H9 (cell line): Measurements from ENCODE around the gene RPS6KA4. TPM values are rescaled to one million over a fixed set of nuclear protein-coding genes. Genes with fewer than 3 reads are reported as not detected.

ENCODE experiments used
- DNase-seq: peaks from one replicate; pipeline ENCODE4 v3.0.0-alpha.2; 2017
- H2AFZ ChIP-seq: one replicate; pipeline ENCODE4 v1.6.1; 2013; ENCODE audit warnings: mild to moderate bottlenecking, low read length, control low read depth, moderate library complexity
- H2AK5ac ChIP-seq: 2 replicates; pipeline ENCODE4 v1.6.1; 2013; ENCODE audit warnings: low read length, control low read depth, mixed read lengths; ENCODE audit not compliant: insufficient read length
- H2BK120ac ChIP-seq: one replicate; pipeline ENCODE4 v1.6.1; 2013; ENCODE audit warnings: low read depth, mild to moderate bottlenecking, low read length, control low read depth, inconsistent platforms; ENCODE audit not compliant: poor library complexity, severe bottlenecking
- H2BK12ac ChIP-seq: 2 replicates; pipeline ENCODE4 v1.6.1; 2013; ENCODE audit warnings: low read length, control low read depth, mixed read lengths, low read depth; ENCODE audit not compliant: insufficient read length
- H2BK15ac ChIP-seq: 2 replicates; pipeline ENCODE4 v1.6.1; 2013; ENCODE audit warnings: low read depth, low read length, control low read depth
- H2BK20ac ChIP-seq: one replicate; pipeline ENCODE4 v1.6.1; 2013; ENCODE audit warnings: low read depth, mild to moderate bottlenecking, low read length, control low read depth, inconsistent platforms; ENCODE audit not compliant: poor library complexity, severe bottlenecking
- H2BK5ac ChIP-seq: 2 replicates; pipeline ENCODE4 v1.6.1; 2013; ENCODE audit warnings: low read length, control low read depth, mixed read lengths; ENCODE audit not compliant: insufficient read length
- H3K14ac ChIP-seq: 2 replicates; pipeline ENCODE4 v1.6.1; 2013; ENCODE audit warnings: low read length, control low read depth; ENCODE audit not compliant: insufficient read depth
- H3K18ac ChIP-seq: 2 replicates; pipeline ENCODE4 v1.6.1; 2013; ENCODE audit warnings: low read depth, mild to moderate bottlenecking, mixed read lengths, low read length, control low read depth; ENCODE audit not compliant: insufficient read length
- H3K23ac ChIP-seq: 2 replicates; pipeline ENCODE4 v1.6.1; 2013; ENCODE audit warnings: low read length, control low read depth, mixed read lengths, low read depth; ENCODE audit not compliant: insufficient read length
- H3K23me2 ChIP-seq: 2 replicates; pipeline ENCODE4 v1.6.1; 2013; ENCODE audit warnings: low read depth, mild to moderate bottlenecking, mixed read lengths, low read length, control low read depth; ENCODE audit not compliant: insufficient read length, poor library complexity, severe bottlenecking
- H3K27ac ChIP-seq: 2 replicates; pipeline ENCODE4 v1.5.1; 2013; ENCODE audit warnings: low read length, control low read depth, mixed read lengths, low read depth; ENCODE audit not compliant: insufficient read length
- H3K27me3 ChIP-seq: 2 replicates; pipeline ENCODE4 v1.6.1; 2013; ENCODE audit warnings: low read length, control low read depth, inconsistent platforms; ENCODE audit not compliant: insufficient read depth
- H3K4ac ChIP-seq: 2 replicates; pipeline ENCODE4 v1.6.1; 2013; ENCODE audit warnings: low read depth, mild to moderate bottlenecking, control low read depth, inconsistent platforms, low read length, moderate library complexity
- H3K4me1 ChIP-seq: 2 replicates; pipeline ENCODE4 v1.6.1; 2013; ENCODE audit warnings: low read length, control low read depth, inconsistent platforms; ENCODE audit not compliant: insufficient read depth
- H3K4me2 ChIP-seq: 2 replicates; pipeline ENCODE4 v1.6.1; 2013; ENCODE audit warnings: low read length, control low read depth, mixed read lengths; ENCODE audit not compliant: insufficient read length, insufficient read depth
- H3K56ac ChIP-seq: 2 replicates; pipeline ENCODE4 v1.6.1; 2013; ENCODE audit warnings: low read depth, mild to moderate bottlenecking, mixed read lengths, low read length, control low read depth; ENCODE audit not compliant: insufficient read length
- H3K79me1 ChIP-seq: 2 replicates; pipeline ENCODE4 v1.6.1; 2013; ENCODE audit warnings: low read depth, mild to moderate bottlenecking, moderate library complexity, low read length, control low read depth, inconsistent platforms; ENCODE audit not compliant: insufficient read depth, poor library complexity, severe bottlenecking
- H3K79me2 ChIP-seq: 2 replicates; pipeline ENCODE4 v1.6.1; 2013; ENCODE audit warnings: low read length, control low read depth, inconsistent platforms; ENCODE audit not compliant: insufficient read depth
- H3K9ac ChIP-seq: 2 replicates; pipeline ENCODE4 v1.6.1; 2013; ENCODE audit warnings: low read length, control low read depth, mixed read lengths; ENCODE audit not compliant: insufficient read length; ENCODE audit errors: extremely low read depth
- H3K9me3 ChIP-seq: one replicate; pipeline ENCODE4 v1.6.1; 2013; ENCODE audit warnings: low read depth, low read length, inconsistent platforms; ENCODE audit not compliant: control insufficient read depth
- H3T11ph ChIP-seq: one replicate; pipeline ENCODE4 v1.6.1; 2013; ENCODE audit warnings: mild to moderate bottlenecking, low read length, control low read depth, inconsistent platforms
- H4K20me1 ChIP-seq: one replicate; pipeline ENCODE4 v1.6.1; 2013; ENCODE audit not compliant: control insufficient read depth, insufficient read length, insufficient read depth
- H4K5ac ChIP-seq: 2 replicates; pipeline ENCODE4 v1.6.1; 2013; ENCODE audit warnings: low read depth, mild to moderate bottlenecking, mixed read lengths, low read length, control low read depth; ENCODE audit not compliant: insufficient read length
- H4K8ac ChIP-seq: replicated peaks from 2 replicates; pipeline ENCODE4 v1.6.1; 2013; ENCODE audit warnings: low read length, control low read depth, mixed read lengths, low read depth; ENCODE audit not compliant: insufficient read length
- H4K91ac ChIP-seq: 2 replicates; pipeline ENCODE4 v1.6.1; 2013; ENCODE audit warnings: low read depth, mild to moderate bottlenecking, moderate library complexity, mixed read lengths, low read length, control low read depth; ENCODE audit not compliant: insufficient read length
- H3K27ac Mint-ChIP-seq, 3 experiments: 2 replicates in 2 of 3; 3 replicates in 1 of 3; pipeline ENCODE4 v1.8.0; 2020 to 2021; ENCODE audit warnings: mixed read lengths in 3 of 3, mild to moderate bottlenecking in 1 of 3, moderate library complexity in 1 of 3
- H3K27me3 Mint-ChIP-seq: 2 replicates; pipeline ENCODE4 v1.8.0; 2021; ENCODE audit warnings: low read depth, mild to moderate bottlenecking, moderate library complexity, mixed read lengths
- H3K36me3 Mint-ChIP-seq, 3 experiments: 2 replicates in 2 of 3; 3 replicates in 1 of 3; pipeline ENCODE4 v1.8.0; 2020 to 2021; ENCODE audit warnings: low read depth in 3 of 3, mixed read lengths in 3 of 3; ENCODE audit not compliant: insufficient read depth in 1 of 3
- H3K4me1 Mint-ChIP-seq, 2 experiments: 2 replicates each; pipeline ENCODE4 v1.8.0; 2020; ENCODE audit warnings: mixed read lengths in 2 of 2
- H3K4me3 Mint-ChIP-seq, 2 experiments: 2 replicates in 1 of 2; 3 replicates in 1 of 2; pipeline ENCODE4 v1.8.0; 2020 to 2021; ENCODE audit warnings: mild to moderate bottlenecking in 2 of 2, mixed read lengths in 2 of 2, moderate library complexity in 1 of 2
- H3K9me3 Mint-ChIP-seq, 2 experiments: 2 replicates in 1 of 2; 3 replicates in 1 of 2; pipeline ENCODE4 v1.8.0; 2020; ENCODE audit warnings: mild to moderate bottlenecking in 2 of 2, mixed read lengths in 2 of 2, moderate library complexity in 1 of 2
- CTCF ChIP-seq: fragments of 200-600 bp; sonication (generic); conservative IDR thresholded peaks from 3 replicates; pipeline ENCODE4 v1.8.0; 2021; ENCODE audit warnings: antibody characterized with exemption, mild to moderate bottlenecking
- WGBS: extraction: QIAGEN DNeasy Blood & Tissue Kit; methylation state at CpG from one replicate; pipeline ENCODE4 v1.1.7; 2013; ENCODE audit warnings: missing lambda C conversion rate, low lambda C conversion rate, mixed read lengths; ENCODE audit not compliant: insufficient read length; ENCODE audit errors: extremely low coverage; 5-methylcytosine and 5-hydroxymethylcytosine counted together
- total RNA-seq: library from RNA; stranded (reverse); gene quantifications from 2 replicates; pipeline ENCODE4 v1.2.1, GENCODE V29; 2021

RPS6KA4 gene
- total RNA-seq, 1 experiment from 2014 or later = 10.8 TPM

GRCh38 chr11:64327375-64327774 is 31.6 kb upstream of the RPS6KA4 start:
- no peak overlapping the region for H3K4me2 ChIP-seq
- H3K9me3 Mint-ChIP-seq = no peaks in the 10 kb centered on the region
- no peak overlapping the region for H3T11ph ChIP-seq
- H4K20me1 ChIP-seq = no peaks in the 10 kb centered on the region
- TF ChIP-seq CTCF = no peak
- no peak overlapping the region for H2BK15ac ChIP-seq
- no peaks in the 10 kb centered on the region for H3K27me3 ChIP-seq
- H2AFZ ChIP-seq = no peak overlapping the region
- no peak overlapping the region for H2AK5ac ChIP-seq
- H3K79me2 ChIP-seq = no peaks in the 10 kb centered on the region
- no peaks in the 10 kb centered on the region; a peak in 2 of 7 replicates for H3K36me3 Mint-ChIP-seq
- no peak overlapping the region for H2BK120ac ChIP-seq
- no peak overlapping the region for H3K14ac ChIP-seq
- DNase-seq = no peak
- H3K23me2 ChIP-seq = no peaks in the 10 kb centered on the region
- H3K9ac ChIP-seq = no peak overlapping the region
- no peak overlapping the region for H4K8ac ChIP-seq
- no peak overlapping the region for H3K23ac ChIP-seq
- no peak overlapping the region for H2BK5ac ChIP-seq
- no CpG with 5 or more reads among the region's 2 CpGs for WGBS
- no peak overlapping the region for H3K27ac ChIP-seq
- H3K27me3 Mint-ChIP-seq = peaks cover 5% of the 10 kb centered on the region
- H3K79me1 ChIP-seq = no peaks in the 10 kb centered on the region
- H4K91ac ChIP-seq = no peak overlapping the region
- no peak overlapping the region for H3K4me3 Mint-ChIP-seq
- no peak overlapping the region for H4K5ac ChIP-seq
- H3K18ac ChIP-seq = no peak overlapping the region
- H3K56ac ChIP-seq = no peak overlapping the region
- no peak overlapping the region for H2BK20ac ChIP-seq
- H3K9me3 ChIP-seq = no peaks in the 10 kb centered on the region
- peaks cover 2% of the 10 kb centered on the region; the same call in 1 of the 2 replicates for H3K4me1 ChIP-seq
- no peak overlapping the region for H3K4ac ChIP-seq
- H3K27ac Mint-ChIP-seq = no peak overlapping the region
- H3K4me1 Mint-ChIP-seq = peaks cover 24 to 29% of the 10 kb centered on the region in 2 experiments
- no peak overlapping the region for H2BK12ac ChIP-seq
